HG03060 (cell line): ENCODE results near the gene MCTP1.

Experiments
- ATAC-seq: cut with Tn5 transposase; IDR thresholded peaks from one replicate; pipeline ENCODE4 v1.9.1; 2021; ENCODE audit warnings: low read depth, moderate number of reproducible peaks; ENCODE audit not compliant: unreplicated experiment

MCTP1 gene

DNA sequence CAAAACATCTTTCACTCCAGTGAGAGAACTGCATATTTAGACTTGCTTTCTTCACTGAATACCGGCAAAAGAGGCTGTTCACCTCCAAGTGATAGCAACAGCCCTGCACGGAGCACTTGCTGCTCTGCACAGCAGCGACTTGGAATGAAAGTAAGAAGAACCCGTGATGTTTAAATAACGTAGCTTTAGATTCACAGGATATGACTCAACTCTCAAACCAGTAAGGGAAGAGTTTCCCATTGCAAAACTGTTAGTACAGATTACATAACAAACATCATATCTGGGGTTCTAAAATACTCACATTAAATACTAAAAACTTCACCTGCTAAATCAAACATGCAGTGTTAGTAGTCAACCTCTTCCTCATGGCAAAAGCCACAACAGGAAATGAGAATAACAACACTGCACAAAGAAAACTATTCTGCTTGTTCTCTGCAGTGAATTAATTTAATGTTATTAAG, 203.4 kb downstream of the MCTP1 start:
- peak; percentile 92 for ATAC-seq

- ATAC-seq = no peak
Observed at GRCh38 chr5:95080441-95080840, 204.5 kb downstream of the MCTP1 start.

DNA sequence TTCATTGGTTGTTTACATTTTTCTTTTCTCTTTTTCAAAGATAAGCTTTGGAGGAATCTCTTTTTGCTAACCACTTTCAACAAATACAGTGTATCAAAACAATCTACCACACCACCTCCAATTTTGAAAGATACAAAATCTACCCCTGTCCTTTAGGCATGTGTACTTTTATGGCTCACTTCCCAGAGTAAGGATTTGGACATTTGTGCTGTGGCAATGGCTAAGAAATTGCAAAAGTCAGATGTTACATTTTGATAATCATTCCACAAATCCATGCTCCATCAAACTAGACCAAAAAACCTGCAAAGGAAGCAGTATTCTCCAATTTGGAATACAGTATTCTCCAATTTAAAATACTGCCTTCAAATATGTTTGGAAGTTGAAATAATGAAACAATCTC, 204.9 kb downstream of the MCTP1 start:
- no peak for ATAC-seq

GRCh38 chr5:95078868-95079267, 206.0 kb downstream of the MCTP1 start:
- no peak for ATAC-seq

DNA sequence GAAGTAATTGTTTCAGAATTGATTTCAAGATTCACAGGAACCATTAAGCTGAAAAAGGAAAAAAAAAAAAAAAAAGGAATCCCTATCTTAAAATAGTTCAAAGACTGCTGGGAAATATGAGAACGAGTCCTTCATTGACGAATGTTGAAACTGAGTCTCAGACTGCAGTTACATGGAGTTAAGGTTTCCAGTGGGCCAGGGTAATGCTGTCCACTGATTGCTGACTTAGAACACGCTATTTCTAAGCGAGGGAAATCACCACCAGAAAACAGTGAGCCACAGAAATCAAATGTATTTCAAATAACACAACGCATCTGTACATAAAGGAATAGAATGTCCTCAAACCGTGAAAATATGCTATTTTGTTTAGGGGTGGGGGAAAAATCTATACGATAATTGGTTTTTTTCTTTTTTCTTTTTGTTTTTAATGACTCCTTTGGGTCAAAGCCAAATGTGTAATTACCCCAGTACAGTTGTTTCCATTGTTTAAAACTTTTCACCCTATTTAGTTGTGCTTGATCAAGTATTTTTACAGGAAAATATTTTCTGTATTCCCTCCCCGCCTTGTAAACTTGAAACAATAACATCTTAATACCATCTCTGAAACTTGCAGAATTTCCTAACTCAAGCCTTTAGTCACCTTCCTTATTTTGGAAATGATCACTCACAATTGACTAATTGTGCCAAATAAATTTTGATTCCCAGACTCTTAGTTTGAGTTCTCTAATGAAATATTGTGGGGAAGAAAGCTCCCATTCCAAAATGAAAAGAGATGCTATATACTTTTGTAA, 208.3 kb downstream of the MCTP1 start:
- ATAC-seq = no peak

GRCh38 chr5:95075111-95075510, 209.8 kb downstream of the MCTP1 start:
- no peak for ATAC-seq

GRCh38 chr5:95072281-95072680, 212.6 kb downstream of the MCTP1 start:
- ATAC-seq = no peak

- ATAC-seq = no peak
Observed at GRCh38 chr5:95070866-95071265, 214.0 kb downstream of the MCTP1 start.

GRCh38 chr5:95070453-95070852, 214.4 kb downstream of the MCTP1 start:
- no peak for ATAC-seq

- no peak for ATAC-seq
Observed at GRCh38 chr5:95069948-95070347, 214.9 kb downstream of the MCTP1 start.

DNA sequence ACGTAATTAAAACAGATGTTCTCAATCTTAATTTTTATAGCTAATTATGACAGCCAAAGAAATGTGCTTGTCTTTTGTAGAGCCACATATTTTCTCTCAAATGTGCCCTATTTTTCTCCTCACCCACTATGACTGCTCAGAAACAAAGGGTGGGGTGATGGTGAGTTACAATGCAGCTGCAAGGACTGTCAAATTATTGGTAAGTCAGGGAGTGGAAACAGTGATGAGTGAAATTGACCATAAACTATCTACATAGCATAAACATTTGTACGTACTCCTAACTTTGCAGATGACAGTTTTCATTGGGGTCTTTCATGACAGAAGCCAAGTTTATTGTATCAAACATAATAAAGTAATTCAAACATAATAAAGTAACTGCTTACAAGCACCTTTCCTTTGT, 215.9 kb downstream of the MCTP1 start:
- no peak for ATAC-seq

DNA sequence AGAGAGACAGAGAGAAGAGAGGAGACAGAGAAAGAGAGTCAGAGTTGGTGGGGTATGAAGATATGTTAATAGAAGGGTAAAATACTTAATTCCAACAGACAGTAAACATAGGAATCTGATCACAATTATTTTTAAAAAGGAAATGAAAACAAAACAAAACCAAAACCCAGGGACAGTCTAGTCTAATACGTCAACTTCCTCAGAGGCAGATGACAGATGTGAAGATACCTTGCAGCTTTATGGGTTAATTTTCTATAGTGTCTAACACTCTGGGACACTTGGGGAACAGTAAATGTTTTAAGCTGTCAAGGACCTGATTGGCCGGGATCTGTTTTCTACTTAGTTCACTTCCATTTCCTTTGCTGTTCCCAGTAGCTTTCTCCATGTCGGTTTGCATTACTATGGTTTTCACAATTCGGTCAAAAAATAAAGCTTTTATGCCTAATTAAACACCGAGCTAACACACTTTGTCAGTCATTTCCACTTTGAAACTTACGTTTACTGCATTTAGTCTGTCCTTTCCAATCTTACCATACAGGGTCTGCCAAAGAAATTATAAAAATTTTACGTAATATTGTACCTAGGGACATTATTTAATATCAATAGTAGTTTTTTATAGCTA, 216.5 kb downstream of the MCTP1 start:
- ATAC-seq = no peak

GRCh38 chr5:95066048-95066447, 218.8 kb downstream of the MCTP1 start:
- no peak for ATAC-seq

GRCh38 chr5:95063492-95063891, 221.4 kb downstream of the MCTP1 start:
- ATAC-seq = no peak

DNA sequence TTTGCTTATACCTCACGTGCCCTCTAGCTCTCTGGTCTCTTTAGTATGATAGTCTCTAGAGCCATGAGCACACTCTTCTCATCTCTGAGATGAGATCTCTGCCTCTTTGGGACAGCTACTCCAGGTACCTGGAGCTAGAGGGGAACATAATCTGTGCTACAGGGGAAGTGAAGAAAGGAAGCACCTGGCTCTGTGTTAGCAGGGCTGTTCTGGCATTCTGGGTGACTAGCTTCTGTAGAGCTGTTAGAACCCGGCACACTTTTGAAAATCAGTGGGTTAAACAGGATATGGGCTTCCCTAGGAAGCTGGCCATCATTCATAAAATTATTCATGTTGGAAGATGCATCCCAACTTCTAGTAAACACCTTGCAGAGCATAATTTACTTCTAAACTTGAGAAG, 224.8 kb downstream of the MCTP1 start:
- ATAC-seq = no peak

- ATAC-seq = no peak
Observed at GRCh38 chr5:95059636-95060035, 225.3 kb downstream of the MCTP1 start.

- no peak for ATAC-seq
Observed at GRCh38 chr5:95057615-95058014, 227.3 kb downstream of the MCTP1 start.

DNA sequence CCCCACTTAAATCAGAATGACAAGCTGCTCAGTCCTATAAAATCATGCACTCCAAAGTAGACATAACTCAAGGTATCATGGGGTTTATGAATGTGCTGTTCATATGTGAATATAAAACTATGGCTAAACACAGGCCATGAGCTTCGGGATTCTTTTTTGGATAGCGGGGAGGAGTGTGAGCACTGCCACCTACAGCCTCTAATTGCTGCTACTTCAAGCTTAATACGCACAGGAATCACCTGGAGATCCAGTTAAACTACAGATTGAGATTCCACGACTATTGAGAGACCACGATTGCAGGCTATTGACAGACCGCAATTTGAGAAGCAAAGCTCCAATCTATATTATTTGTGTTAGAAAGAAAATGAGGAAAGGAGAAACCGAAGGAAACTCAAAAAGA, 231.6 kb downstream of the MCTP1 start:
- ATAC-seq = no peak

GRCh38 chr5:95050708-95051107, 234.2 kb downstream of the MCTP1 start:
- no peak for ATAC-seq

GRCh38 chr5:95048628-95049027, 236.3 kb downstream of the MCTP1 start:
- no peak for ATAC-seq

DNA sequence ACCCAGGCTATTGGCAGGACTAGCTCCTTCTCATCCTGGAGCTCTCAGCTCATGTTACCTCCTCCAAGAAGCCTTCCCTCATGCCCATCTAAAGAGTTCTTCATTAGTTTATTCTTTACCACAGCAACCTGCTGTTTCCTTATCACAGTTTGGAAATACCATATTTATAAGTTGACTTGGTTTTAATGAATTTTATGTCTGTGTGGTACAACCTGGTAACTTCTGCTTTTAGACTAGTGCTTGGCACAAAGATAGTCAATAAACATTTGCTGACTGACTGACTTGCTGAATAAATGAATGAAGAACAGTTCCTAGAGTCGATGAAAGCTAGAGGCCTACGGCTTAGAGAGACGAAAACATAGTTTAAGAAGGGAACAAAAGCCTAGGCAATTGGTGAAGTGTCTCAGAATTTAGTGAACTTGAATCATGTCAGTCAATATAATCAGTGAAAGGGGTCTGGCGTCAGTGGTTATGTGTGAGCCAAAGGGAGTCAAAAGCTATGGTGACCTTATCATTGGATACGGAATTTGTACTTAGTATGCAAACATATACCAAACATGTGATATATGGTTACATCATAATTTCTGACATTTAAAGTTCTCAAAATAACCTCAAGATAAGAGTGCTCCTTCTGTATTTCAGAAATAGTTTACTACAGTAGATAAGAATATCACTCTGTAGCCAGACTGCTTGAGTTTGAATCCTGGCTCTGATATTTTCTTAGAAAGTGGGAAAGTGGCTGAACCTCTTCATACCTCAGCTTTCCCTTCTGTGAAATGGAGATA, 239.5 kb downstream of the MCTP1 start:
- ATAC-seq = no peak
